Activated naive CD4-positive, alpha-beta T cell treated with anti-CD3 and anti-CD28 coated beads, Interleukin-2, amount 10 ng/mL, durations not matched to agents 5 hours and 36 hours (primary cell): Measurements from ENCODE around the gene RBM4. TPM values are rescaled to one million over a fixed set of nuclear protein-coding genes. Genes with fewer than 3 reads are reported as not detected.

Experiments used
- total RNA-seq, 2 experiments: library from RNA; stranded (reverse); gene quantifications; one replicate each; pipeline ENCODE4 v1.2.3, GENCODE V29; 2021

RBM4 gene
- 100 to 1,000 TPM; 123 to 132 TPM for total RNA-seq

GRCh38 chr11:66638177-66639065 is at the start of gene RBM4:
TSS of gene RBM4 (plus strand) at chr11:66638703. CDS start at chr11:66639712, 1,009 bp downstream.

GRCh38 chr11:66592457-66593302 is 45.8 kb upstream of the RBM4 start, which contains the start of the genes CCDC87 and CCS:
TSS of gene CCDC87 (minus strand) at chr11:66593063. CDS start at chr11:66593015, 48 bp downstream.
TSS of gene CCS (plus strand) at chr11:66593185. CDS start at chr11:66593262, 77 bp downstream.

DNA sequence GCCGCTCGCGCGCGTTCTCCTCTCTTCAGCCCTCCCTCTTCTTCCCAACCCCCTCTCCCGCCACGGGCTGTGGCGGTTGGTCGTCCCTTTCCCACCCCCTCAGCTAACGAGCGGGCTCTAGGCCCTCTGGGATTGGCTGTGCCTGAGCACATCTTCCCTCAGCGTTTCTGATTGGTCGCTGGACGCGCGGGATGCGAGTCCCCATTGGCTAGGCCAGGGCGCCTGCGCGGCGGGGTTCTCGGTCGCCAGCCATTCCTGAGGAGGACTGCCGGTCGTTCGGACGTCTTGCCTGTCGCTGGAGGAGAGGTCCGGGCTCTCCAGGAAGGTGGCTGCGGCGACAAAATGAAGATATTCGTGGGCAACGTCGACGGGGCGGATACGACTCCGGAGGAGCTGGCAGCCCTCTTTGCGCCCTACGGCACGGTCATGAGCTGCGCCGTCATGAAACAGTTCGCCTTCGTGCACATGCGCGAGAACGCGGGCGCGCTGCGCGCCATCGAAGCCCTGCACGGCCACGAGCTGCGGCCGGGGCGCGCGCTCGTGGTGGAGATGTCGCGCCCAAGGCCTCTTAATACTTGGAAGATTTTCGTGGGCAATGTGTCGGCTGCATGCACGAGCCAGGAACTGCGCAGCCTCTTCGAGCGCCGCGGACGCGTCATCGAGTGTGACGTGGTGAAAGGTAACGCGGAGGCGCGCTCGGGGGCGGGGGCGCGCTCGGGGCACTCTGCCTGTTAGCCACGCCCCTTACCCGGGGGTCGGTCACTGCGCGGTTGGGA is 21.9 kb upstream of the RBM4 start, which contains the start of gene RBM14:
RBM14 (plus strand) TSS at position 252 of the 776 bp plus-strand sequence; CDS start at position 343, 91 bp downstream.

DNA sequence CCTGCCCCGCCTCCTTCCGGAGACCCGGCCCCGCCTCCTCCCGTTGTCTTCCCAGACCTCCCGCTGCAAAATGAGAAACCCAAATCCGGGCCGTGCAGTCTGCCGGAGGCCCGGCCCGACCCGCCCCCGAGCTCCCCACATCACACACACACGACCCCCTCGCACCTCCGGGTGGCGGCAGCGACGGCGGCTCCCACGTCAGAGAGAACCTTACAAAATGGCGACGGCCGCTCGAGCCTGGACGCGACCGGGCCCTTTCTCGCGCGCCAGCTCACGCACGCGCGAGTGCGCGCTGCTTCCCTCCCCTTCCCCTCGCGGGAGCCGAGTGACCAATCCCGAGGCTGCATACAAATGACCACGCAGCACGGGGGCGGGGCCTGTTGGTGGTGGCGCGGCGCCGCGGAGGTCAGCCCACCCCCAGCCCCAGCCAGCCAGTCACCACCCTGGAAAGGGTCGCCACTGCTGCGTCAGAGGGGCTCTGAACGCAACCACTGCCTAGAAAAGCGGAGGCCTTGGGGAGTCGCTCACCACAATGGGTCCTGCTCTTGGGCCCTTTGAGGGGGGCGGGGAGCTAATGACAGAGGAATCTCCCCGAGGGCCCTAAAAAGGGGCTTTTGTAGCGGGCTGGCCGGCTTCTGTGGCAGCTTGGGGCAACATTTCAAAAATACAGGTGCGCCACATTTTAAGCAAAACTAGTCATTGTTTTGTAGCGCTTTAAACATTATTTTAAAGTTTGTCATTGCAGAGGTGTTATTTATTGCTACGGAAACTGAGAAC is 39.3 kb downstream of the RBM4 start, which contains the start of gene RBM4B:
RBM4B (minus strand) TSS at position 289 of the 777 bp plus-strand sequence. CDS start 808 bp downstream, outside the sequence.

Other genes starting within 250 kb of the RBM4 start
- gene NPAS4, start 217.7 kb upstream of the RBM4 start, total RNA-seq: under 1 TPM in 1 of 2 experiments, not detected in 1; 0.05 TPM
- gene MRPL11, start 199.9 kb upstream of the RBM4 start, total RNA-seq: 10 to 100 TPM; 53.0 to 57.4 TPM
- gene PELI3, start 171.8 kb upstream of the RBM4 start, total RNA-seq: 1 to 10 TPM; 7.5 to 9.5 TPM
- gene DPP3, start 158.3 kb upstream of the RBM4 start, total RNA-seq: 10 to 100 TPM; 61.8 to 62.5 TPM
- 10 to 100 TPM; 14.8 to 16.2 TPM for gene BBS1, start 128.1 kb upstream of the RBM4 start, total RNA-seq
- 10 to 100 TPM; 17.0 to 18.0 TPM for gene ZDHHC24, start 92.7 kb upstream of the RBM4 start, total RNA-seq
- under 1 TPM in 1 of 2 experiments, not detected in 1; 0.05 TPM for gene ACTN3, start 91.8 kb upstream of the RBM4 start, total RNA-seq
- 1 to 10 TPM; 4.4 to 4.5 TPM for gene CTSF, start 70.1 kb upstream of the RBM4 start, total RNA-seq
- gene CCDC87, start 45.6 kb upstream of the RBM4 start, total RNA-seq: under 1 TPM in 1 of 2 experiments, not detected in 1; 0.07 TPM
- 10 to 100 TPM; 36.7 to 40.0 TPM for gene CCS, start 45.5 kb upstream of the RBM4 start, total RNA-seq
- 100 to 1,000 TPM; 112 to 125 TPM for gene RBM14, start 22.1 kb upstream of the RBM4 start, total RNA-seq
- 10 to 100 TPM; 17.4 to 20.0 TPM for gene RBM4B, start 39.2 kb downstream of the RBM4 start, total RNA-seq
- under 1 TPM; 0.05 to 0.08 TPM for gene SPTBN2, start 90.5 kb downstream of the RBM4 start, total RNA-seq
- 10 to 100 TPM; 17.4 to 21.5 TPM for gene RCE1, start 204.7 kb downstream of the RBM4 start, total RNA-seq
- 10 to 100 TPM; 18.4 to 19.1 TPM for gene LRFN4, start 218.4 kb downstream of the RBM4 start, total RNA-seq